ENCODE results near the gene ARMC9.

The ARMC9 gene

GRCh38 chr2:231241755-231242507, 43.5 kb downstream of the ARMC9 start:
- no peak for DNase-seq (ENCODE audit: low spot score)
- no peak for TF ChIP-seq CTCF (IDR thresholded peaks at IDR 0.05)
- Histone ChIP-seq H3K27ac (peak overlapping the region in 1 of 2 donors; percentile 71), H3K4me3 (no peak overlapping the region)

GRCh38 chr2:231243866-231244265, 45.4 kb downstream of the ARMC9 start:
- no peak for DNase-seq (ENCODE audit: low spot score)
- TF ChIP-seq CTCF (IDR thresholded peaks at IDR 0.05), result no peak
- Histone ChIP-seq H3K27ac (no peak overlapping the region), H3K4me3 (no peak overlapping the region)

- Histone ChIP-seq H3K27ac (no peak overlapping the region), H3K4me3 (no peak overlapping the region)
- no peak for TF ChIP-seq CTCF (IDR thresholded peaks at IDR 0.05)
- DNase-seq (ENCODE audit: low spot score), result no peak
These were observed 46.2 kb downstream of the ARMC9 start for GRCh38 chr2:231244382-231245248.

GRCh38 chr2:231245249-231246094, 47.0 kb downstream of the ARMC9 start:
- Histone ChIP-seq H3K4me3 (no peak overlapping the region), H3K27ac (no peak overlapping the region)
- DNase-seq (ENCODE audit: low spot score), result no peak
- no peak for TF ChIP-seq CTCF (IDR thresholded peaks at IDR 0.05)

- Histone ChIP-seq H3K4me3 (no peak overlapping the region), H3K27ac (no peak overlapping the region)
- no peak for TF ChIP-seq CTCF (IDR thresholded peaks at IDR 0.05)
- no peak for DNase-seq (ENCODE audit: low spot score)
These were observed 47.9 kb downstream of the ARMC9 start for GRCh38 chr2:231246171-231246842.

- no peak overlapping the region for H3K27ac ChIP-seq
- no peak for DNase-seq (ENCODE audit: low spot score)
- H3K4me3 ChIP-seq, result no peak overlapping the region
- no peak for TF ChIP-seq CTCF (IDR thresholded peaks at IDR 0.05)
These were observed 51.7 kb downstream of the ARMC9 start for GRCh38 chr2:231250146-231250545.

Measured in coronary artery (tissue), 2 donors.